HUDEP-2 (cell line): ENCODE measurements around the gene NR2F1-AS1.
"Not testable (repeated sequence)": the region's sequence is repeated elsewhere in the genome, so short reads cannot be mapped to it uniquely, and the experiment has no call there.

Experiments used
- DNase-seq, 76 experiments: peaks; one replicate each; lab custom pipeline; 2025; ENCODE audit not compliant: unreplicated experiment in 76 of 76; lab: John Stamatoyannopoulos, UW

The NR2F1-AS1 gene

DNA sequence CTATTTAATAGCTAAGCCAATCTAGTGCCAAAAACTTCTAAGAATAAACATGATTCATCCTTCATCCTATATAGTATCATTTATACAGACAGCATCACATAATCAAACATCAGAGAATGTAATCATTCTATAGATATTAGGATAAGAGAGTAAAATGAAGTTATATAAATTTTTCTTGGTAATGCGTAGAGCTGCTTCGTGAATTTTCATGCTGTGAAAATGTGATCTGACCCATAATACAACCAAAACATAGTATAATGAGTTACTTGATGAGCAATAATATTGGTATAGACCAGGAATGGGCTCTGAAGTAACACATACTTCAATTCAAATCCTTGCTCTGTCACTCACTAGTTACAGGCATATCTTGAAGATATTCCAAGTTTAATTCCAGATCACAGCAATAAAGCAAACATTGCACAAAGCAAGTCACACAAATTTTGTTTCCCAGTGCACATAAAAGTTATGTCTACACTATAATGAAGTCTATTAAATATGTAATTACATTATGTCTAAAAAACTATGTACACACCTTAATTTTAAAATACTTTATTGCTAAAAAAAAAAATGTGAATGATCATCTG, 23.9 kb downstream of the NR2F1-AS1 start:
- no peak for DNase-seq

DNA sequence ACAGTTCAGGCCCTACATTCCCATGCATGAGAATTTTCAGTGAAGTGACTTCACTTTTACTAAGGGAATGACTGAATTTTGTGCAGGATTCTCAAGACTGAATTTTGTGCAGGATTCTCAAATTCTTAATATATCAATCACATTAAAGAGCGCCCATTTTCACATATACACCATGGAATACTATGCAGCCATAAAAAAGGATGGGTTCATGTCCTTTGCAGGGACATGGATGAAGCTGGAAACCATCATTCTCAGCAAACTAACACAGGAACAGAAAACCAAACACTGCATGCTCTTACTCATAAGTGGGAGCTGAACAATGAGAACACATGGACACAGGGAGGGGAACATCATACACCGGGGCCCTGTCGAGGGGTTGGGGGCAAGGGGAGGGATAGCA, 31.4 kb downstream of the NR2F1-AS1 start:
- DNase-seq = not testable (repeated sequence)

DNA sequence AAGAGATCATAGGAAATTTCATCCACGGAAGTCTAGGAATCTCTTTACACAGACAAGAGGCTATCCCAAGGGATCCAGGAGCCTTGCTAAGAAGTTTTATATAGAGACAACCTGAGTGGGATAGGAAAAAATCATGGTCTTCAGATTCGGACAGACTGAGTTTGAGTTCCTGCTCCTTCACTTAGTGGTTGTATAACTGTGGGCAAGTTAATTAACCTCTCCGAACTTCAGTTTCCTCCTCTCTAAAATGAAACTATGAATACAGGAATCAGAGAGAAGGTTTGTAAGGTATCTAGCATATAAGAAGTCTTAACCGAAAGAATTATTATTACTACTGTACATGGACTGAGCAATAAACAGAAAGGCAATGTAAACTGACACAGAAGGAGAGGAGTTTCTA, 35.1 kb downstream of the NR2F1-AS1 start:
- no peak for DNase-seq

DNA sequence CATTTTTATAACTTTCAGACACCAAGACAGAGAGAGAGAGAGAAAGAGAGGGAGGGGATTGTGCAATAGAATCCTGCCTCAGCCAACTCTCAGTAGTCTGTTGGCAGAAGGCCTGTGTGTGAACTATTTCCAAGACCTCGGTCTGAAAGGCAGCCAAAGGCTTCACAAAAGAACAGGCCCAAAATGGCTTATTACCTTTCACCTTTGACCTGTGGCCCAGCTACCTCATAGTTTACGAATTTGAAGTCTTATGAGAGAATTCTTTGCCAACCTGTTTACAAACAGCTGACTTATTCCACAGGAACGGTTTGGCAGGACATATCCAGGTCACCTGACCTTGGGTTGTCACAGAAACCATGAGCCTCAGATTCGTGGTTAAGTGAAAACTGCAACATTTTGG, 48.6 kb downstream of the NR2F1-AS1 start:
- no peak for DNase-seq

DNA sequence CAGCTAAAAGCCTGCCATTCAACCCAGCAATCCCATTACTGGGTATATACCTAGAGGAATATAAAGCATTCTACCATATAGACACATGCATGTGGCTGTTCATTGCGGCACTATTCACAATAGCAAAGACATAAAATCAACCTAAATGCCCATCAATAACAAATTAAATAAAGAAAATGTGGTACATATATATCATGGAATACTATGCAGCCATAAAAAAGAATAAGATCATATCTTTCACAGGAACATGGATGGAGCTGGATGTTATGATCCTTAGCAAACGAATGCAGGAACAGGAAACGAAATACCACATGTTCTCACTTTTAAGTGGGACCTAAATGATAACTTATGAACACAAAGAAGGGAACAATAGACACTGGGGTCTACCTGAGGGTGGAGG, 59.2 kb downstream of the NR2F1-AS1 start:
- not testable (repeated sequence) for DNase-seq

DNA sequence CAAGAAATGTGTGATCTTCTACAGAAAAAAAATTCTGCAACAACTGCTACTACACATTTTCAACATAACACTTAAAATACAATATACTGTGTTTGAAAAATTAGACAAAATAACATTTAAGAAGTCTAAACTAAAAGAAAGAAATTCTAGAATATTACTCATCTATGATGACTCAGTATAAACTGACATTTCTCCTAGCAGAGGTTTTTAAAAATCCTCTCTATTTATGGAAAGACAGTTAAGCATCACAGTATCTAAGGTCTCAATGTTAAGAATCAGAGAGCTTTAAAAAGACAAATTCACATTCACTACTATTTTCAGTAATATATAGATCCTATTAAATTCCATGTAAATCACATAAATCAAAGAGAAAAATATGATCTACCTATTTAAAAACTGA, 61.3 kb downstream of the NR2F1-AS1 start:
- DNase-seq = no peak

DNA sequence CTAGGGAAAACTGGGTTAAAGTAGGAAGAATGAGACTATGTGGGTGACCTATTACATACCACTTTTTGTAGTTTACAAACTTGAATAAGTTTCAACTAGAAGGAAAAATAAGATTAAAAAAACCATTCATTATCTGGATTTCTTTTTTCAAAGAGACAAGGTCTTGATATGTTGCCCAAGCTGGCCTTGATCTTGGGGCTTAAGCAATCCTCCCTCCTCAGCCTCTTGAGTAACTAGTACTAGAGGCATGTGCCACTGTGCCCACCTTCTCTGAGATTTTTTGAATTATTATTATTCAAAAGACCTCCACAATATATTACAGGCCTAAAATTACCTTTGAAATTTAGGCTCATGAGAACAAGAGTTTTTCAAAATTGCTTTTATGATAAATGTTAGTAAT, 63.2 kb downstream of the NR2F1-AS1 start:
- no peak for DNase-seq

DNA sequence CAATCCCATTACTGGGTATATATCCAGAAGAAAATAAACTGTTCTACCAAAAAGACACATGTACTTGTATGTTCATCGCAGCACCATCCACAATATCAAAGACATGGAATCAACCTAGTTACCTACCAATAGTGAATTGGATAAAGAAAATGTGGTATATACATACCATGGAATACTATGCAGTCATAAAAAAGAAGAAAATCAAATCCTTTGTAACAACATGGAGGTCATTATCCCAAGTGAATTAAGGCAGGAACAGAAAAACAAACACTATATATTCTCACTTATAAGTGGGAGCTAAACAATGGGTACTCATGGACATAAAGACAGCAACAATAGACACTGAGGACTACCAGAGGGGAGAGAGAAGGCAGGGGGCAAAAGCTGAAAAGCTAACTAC, 67.7 kb downstream of the NR2F1-AS1 start:
- no peak for DNase-seq

DNA sequence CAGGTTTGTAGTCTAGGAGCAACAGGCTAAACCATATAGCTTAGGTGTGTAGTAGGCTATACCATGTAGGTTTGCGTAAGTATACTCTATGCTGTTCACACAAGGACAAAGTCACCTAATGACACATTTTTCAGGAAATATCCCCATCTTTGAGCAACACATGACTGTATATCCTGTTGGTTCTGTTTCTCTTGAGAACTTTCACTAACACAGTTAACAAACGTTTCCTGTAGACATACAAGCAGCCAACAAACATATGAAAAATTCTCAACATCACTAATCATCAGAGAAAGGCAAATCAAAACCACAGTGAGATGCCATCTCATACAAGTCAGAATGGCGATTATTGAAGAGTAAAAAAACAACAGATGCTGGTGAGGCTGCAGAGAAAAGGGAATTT, 68.2 kb downstream of the NR2F1-AS1 start:
- no peak for DNase-seq

DNA sequence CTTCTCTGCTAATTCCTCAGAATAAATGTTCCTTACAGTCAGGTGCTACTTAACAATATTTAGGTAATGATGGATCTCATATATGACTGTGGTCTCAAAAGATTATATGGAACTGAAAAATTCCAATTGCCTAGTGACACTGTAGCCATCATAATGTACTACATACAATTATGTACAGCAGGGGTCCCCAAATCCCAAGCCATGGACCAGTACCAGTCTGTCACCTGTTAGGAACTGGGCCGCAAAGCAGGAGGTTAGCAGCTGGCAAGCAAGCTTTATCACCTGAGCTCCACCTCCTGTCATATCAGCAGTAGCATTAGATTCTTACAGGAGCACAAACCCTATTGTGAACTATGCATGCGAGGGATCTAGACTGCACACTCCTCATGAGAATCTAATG, 69.6 kb downstream of the NR2F1-AS1 start:
- DNase-seq = no peak

DNA sequence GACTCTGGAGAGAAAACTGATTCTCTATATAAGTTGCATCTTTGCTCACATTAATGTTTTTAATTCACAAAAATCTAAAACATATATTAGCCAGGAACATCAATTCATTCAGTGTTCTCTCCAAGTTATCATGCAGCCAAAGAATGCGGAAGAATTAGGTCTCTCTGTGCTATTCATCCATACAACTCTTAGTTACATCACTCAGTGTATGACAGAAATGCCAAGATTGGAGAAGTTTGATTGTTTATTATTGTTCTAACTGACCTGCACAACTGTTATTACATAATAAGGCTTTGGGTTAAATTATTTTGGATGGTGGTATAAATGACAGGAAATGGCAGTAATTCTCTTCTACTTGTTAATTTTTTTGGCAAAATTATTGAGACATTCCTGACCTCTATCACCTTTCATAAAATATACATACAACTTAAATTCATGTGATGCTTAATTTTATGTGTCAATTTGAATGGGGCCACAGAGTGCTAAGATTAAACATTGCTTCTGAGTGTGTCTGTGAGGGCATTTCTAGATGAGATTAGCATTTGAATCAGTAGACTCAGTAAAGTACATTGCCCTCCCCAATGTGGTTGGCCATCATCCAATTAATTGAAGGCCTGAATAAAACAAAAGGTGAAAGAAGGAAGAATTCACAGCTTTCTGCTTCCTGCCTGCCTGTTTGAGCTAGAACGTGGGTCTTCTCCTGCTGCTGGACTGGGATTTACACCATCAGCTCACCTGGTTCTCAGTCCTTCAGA, 70.2 kb downstream of the NR2F1-AS1 start:
- no peak for DNase-seq

DNA sequence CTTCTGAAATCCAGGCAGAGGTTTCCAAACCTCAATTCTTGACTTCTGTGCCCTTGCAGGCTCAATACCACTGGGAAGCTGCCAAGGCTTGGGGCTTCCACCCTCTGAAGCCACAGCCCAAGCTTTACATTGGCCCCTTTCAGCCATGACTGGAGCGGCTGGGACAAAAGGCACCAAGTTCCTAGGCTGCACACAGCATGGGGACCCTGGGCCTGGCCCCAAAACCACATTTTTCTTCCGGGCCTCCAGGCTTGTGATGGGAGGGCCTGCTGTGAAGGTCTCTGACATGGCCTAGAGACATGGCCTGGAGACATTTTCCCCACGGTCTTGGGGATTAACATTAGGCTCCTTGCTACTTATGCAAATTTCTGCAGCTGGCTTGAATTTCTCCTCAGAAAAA, 75.5 kb downstream of the NR2F1-AS1 start:
- DNase-seq = not testable (repeated sequence)

DNA sequence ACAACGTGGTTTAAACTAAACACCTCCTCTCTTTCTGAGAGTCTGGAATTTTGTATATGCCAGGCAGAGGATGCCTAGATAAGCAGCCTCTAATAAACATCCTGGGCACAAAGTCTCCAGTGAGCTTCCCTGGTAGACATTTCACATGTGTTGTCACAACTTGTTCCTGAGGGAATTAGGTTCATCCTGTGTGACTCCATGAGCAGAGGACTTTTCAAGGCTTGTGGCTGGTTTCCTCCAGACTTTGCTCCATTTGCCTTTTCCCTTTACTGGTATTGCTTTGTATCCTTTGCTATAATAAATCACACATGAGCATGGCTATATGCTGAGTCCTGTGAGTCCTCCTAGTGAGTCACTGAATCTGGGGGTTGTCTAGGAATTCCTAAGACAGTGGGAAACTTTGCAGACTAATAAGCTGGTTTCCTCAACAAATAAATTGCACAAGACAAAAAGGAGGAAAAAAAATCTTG, 77.4 kb downstream of the NR2F1-AS1 start:
- DNase-seq = no peak

DNA sequence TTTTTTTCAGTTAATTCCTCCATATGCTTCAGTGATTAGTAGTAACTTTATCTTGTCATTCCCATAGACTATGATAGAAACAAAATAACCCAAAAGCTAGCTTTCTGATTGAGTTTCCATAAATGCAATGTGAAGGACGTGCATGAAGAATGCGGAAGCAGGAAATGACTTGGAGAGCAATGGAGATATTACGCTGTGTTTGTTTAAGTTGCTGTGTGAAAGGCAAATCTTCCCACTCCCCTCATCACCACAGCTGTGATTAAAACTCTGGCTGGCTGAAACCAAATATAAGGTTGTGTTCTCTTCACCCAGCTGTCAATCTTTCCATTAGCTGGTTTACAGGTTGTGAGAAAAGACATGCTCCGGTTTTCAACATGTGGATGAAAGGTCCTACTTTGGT, 83.9 kb downstream of the NR2F1-AS1 start:
- no peak for DNase-seq

DNA sequence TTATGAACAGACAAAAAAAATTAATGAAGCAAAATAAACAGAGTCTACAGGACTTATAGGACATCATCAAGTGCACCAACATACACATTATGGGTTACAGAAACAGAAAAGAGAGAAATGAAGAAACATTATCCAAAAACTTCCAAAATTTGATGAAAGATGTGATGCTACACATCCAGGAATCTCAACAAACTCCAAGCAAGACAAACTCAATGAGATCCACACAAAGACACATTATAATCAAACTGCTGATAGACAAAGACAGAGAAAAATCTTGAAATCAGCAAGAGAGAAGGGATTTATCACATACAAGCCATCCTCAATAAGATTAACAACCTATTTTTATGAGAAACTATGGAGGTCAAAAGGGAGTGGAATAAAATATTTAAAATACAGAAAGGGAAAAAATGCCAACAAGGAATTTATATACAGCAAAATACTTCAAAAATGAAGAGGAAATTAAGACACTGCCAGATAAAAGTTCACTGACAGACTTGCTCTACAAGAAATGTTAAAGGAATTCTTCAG, 101.0 kb downstream of the NR2F1-AS1 start:
- no peak for DNase-seq

DNA sequence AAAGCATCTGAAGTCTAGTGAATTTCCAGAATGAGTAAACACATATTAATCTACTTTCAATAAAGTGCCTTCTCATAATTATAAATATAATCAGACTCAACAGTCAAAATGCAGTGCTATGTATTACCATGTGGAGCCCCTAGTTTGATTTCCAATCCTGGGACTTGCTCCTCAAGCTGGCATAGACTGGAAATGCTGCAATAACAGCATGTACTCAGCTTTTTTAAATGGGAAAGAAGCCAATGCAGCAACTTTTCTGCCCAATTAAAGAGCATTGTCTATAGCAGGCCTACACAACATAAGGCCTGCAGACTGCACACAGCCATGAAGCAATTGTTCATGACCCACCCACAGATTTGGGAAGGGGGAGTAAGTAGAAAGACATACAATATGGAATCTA, 103.2 kb downstream of the NR2F1-AS1 start:
- no peak for DNase-seq

DNA sequence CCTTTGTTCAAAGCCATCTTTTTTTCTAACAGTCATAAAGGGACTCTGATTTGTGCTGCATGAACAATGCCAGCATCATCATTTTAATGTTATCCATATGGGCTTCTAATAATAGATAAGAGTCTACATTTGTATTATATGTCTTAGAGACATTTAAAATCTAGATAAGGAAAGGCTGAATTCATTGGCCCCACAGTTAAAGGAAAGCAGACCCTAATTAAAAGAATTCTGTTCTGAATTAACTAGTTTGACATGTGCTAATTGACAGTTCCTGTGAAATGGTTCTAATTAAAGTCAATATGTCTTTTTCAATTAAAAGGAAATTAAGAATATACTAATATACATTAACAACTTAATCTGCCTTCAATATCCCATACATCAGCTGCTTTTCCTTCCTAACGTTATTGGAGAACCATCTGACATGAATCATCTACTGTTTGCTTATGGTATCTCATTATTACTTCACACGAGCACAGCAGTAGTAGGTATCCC, 104.7 kb downstream of the NR2F1-AS1 start:
- no peak for DNase-seq

DNA sequence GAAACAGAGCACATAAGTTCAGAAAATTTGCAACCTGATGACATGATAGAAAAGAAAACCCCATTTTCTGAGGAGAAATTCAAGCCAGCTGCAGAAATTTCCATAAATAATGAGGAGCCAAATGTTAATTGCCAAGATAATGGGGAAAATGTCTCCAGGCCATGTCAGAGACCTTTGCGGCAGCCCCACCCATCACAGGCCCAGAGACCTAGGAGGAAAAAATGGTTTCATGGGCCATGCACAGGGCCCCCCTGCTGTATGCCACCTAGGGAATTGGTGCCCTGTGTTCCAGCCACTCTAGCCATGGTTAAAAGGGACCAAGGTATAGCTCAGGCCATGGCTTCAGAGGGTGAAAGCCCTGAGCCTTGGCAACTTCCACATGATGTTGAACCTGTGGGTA, 118.1 kb downstream of the NR2F1-AS1 start:
- no peak for DNase-seq

DNA sequence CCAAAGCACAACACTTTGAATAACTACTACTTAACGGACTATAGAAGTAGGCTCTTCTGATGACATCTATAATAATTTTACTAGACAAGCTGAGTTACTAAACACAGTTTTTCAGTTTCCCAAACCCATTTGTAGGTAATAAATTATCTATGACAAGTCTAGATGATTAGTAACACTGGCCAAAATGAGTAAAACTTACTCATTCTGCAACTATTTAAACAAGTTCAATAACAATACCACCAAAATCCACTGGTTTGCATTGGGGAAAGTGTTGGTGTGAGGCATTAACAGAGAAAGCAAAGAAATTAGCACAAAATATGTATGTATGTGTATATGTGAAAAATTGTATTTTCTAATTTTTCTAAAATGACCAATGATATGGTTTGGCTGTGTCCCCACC, 119.3 kb downstream of the NR2F1-AS1 start:
- DNase-seq = no peak

DNA sequence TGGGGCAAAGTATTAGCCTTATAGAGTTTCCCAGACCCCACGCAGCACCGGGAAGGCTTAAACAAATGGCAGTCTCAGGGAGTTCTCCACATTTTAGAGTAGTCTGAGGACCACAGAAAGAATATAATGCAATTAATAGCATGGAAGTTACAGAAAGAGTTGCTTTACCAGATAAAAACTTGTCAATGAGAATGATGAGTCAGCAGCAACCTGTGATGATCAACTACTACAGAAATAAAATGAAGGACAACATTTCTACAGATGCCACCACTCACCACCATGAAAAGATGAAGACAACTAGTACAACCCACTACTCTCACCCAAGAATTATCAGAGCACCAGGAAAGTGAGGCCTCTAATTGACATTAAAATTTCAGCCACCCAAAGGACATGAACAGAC, 120.7 kb downstream of the NR2F1-AS1 start:
- no peak for DNase-seq

DNA sequence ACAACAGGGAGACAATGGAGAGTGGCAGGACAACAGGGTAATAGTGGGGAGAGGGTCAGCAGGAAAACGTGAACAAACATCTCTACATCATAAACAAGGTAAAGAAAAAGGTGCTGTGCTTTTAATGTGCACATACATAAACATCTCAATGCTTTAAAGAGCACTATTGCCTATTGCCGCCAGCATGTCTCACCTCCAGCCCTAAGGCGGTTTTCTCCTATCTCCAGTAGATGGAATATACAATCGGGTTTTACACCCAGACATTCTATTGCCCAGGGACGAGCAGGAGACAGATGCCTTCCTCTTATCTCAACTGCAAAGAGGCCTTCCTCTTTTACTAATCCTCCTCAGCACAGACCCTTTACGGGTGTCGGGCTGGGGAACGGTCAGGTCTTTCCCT, 124.2 kb downstream of the NR2F1-AS1 start:
- DNase-seq = not testable (repeated sequence)

DNA sequence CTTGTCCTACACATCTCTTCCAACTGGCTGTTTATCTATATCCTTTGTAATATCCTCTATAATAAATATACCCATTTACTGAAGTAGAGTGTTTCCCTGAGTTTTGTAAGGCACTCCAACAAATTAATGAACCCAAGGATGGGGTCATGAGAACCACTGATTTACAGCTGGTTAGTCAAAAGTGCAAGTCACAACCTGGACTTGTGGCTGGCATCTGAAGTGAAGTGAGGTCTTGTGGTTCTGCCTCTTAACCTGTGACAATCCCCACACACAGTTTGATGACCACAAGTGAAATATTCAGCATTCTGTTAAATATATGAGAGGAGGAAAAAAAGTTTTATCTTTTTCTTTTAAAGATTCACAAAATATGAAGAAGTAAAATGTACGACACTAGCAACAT, 126.1 kb downstream of the NR2F1-AS1 start:
- DNase-seq = no peak
